HG02571 (cell line): Measurements from ENCODE around the gene CORO6.

Experiments
- ATAC-seq: cut with Tn5 transposase; IDR thresholded peaks from one replicate; pipeline ENCODE4 v1.9.1; 2021; ENCODE audit warnings: mild to moderate bottlenecking, moderate library complexity; ENCODE audit not compliant: unreplicated experiment

Gene CORO6

DNA sequence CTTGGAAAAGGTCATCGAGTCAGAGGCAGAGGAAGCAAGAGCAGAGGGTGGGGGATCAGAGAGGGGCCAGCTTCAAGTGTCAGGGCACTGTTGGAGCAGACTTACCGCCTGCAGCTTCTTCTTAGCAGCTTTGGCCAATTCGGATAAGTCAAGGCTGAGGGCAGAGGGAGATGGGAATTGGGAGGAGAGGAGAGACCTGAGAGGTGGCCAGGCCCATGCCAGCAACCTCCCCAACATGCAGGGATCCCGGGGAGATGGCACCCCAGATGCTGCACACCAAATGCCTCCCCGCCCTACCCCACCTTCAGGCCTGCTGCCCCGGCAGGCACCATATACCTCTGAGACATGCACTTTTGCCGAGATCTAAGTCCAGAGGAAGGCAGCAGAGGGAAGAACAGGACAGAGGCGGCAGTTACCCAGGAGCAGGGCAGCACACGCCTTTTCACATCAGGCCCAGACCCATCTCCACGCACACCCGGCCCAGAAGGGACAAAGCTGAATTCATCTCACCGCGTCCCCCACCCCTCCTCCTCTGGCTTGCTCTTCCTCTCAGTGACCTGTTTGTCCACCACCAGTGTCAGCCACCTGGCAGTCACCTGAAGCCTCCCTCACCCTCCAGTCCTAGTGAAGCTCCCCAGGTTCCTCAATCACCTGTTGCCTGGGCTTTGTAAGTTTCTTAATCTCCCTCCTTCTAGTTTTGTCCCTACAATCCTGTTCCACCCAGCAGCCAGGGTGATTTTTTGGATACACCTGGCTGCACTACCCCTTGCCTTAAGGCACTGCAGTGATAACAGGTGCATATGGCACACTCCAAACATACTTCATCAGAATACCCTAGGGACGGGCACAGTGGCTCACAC lies 43.9 kb downstream of the CORO6 start:
- no peak for ATAC-seq

DNA sequence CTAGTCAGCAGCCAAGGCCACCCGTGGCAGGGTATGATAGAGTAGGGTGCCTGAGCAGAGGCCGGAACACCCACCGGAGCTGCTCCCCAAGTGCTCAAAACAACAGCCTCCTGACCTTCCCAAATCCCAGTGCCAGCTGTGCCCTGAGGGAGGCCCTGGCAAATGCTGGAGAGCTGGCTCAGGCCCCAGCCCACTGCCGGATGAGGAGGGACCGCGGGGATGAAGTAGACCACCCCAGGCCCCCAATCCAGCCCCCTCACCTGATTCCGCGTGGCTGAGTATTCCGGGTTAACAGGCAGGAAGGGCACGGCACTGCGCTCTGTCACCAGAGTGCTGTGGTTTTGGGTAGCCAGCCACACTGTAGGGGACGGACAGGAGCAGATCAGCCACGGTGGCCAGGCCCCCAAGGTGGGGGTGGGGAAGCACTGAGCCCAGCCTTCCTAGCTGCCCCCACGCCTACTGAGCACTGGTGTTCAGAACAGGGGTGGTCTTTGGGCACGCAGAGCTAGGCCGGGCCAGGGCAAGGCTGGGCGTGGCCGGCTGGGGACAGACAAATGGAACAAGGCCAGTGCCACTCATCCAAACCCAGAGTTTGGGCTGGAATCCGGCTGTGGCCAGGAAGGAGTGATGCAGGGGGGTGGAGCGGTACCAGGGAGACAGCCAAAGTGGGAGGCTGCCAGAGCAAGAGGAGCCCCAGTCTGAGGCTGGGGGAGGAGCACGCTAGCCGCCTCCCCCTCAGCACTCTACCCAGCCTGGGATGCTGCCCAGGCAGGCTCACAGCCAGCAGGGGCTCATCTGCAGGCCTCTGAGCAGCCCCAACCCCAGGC lies 45.1 kb downstream of the CORO6 start:
- no peak for ATAC-seq

DNA sequence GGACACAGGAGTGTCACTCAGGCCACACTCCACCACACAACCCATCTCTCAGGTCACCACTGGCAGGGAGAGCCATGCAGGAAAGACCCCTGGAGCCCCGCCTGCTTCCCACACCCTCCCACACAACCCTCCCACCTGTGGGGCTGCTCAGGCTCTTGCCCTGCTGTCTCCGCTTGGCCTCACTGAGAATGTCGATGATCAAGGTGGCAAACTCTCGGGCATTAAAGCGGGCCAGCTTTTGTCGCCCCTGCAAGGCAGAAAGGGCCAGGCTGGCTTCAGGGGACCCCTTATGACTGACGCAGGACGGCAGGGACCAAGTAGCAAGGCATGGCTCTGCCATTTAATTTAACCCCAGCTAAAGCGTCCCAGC lies 45.7 kb downstream of the CORO6 start:
- no peak for ATAC-seq

- ATAC-seq = no peak
Observed at GRCh38 chr17:29576214-29577000, 46.3 kb downstream of the CORO6 start.

GRCh38 chr17:29575511-29576213 lies 47.0 kb downstream of the CORO6 start:
- ATAC-seq = no peak

DNA sequence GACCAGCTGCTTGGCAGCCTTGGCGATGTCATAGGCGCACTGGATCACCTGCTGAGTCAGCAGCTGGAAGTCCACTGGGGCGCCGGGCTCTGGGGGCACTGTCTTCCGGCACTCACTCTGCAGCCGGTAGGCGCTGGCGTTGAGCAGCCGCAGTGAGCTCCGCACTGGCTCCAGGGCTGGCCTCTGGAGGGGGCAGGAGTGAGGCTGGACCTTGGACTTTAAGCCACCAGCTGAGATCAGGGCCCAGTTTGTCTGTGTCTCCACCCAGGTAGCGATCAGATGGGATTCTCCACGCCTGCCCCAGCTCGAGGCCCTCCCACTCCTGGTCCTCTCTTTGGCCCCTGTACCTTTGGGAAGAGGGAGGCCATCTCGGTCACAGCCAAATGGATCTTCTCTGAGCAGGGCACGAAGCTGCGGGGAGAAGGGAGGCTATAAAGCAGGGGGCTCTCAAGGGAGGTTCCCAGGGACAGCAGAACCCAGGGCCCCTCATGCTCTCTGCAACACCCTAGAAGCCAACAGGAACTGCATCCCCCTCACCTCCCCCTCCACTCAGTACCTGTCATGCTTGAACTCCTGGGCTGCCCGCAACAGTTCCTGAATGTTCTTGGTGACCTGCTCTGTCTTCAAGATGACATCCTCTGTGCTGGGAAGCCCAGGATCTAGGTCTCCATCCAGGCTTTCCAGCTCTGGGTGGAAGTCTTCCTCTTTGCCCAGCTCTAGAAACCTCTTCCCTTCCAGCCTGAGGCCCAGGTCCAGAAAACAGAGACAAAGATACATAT lies 47.8 kb downstream of the CORO6 start:
- ATAC-seq = no peak

DNA sequence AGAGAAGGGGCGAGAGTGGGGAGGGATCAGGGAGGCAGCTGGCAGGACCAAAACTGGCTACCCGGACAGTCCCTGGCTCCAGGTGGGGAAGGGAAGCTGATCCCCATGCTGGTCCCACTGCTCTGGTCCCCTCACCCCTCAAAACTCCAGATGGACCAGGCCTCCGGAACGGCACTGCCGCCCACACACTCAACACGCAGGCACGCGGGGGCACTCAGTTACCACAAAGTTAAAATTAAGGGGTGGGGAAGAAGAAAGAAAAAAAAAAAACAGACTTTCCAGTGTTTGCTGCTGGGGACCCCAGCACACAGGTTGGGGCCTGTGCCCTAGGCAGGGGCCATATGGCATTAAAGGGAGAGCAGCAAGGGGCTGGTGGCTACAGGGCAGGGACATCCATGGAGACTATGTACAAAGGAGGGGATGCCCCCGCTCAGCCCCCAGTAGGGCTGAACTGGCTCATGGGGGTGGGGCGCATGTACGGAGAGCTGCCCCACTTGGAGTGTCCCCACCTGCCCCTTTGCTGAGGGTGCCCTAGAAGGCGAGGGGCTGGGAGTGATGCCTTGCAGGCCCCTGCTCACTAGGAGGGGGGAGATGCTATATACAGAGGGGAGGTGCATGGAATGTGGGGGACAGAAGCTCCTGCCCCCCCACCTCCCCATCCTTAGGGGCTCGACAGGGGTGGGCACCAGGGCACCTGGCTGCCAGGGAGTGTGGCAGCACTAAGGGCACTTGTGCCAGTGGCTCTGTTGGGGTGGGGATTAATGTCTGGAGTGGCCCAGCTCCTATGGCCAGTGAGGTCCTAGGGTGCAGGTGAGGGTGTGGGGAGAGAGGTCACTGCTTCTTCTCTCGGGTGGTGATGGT lies 48.6 kb downstream of the CORO6 start:
- ATAC-seq = no peak

GRCh38 chr17:29573558-29573869 lies 49.2 kb downstream of the CORO6 start:
- ATAC-seq = no peak

DNA sequence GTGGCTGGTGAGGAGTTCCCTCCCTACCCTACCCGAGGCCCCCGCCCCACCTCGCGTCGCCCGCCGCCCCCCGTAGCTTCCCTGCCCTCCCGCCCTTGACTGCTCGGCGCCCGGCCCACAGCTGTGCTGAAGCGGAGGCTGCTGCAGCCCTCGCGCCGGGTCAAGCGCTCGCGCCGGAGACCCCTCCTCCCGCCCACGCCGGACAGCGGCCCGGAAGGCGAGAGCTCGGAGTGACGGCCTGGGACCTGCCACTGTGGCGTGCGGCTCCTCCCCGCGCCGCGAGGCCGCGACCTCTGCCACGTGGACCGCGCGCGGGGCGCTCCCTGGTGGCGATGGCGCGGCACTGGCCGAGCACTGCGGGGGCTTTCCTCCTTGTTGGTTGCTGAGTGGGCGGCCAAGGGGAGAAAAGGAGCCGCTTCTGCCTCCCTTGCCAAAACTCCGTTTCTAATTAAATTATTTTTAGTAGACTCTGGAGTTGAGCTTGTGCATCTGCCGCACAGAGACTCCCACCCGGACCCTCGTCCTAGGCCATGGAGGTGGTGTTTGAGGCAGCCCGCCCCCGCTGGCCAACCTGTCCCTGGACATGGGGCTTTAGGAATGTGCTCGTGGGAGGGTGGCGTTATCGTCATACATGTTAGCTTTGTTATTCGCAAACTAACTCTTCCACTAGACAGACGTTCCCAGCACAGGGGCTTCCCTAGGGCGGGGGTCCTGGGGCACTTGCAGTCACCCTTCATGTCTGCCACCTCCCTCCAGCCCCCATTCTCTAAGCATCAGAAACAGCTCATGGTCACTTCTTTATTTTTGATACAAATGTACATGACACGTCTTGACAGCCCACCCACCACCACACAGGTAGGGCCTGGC lies 49.8 kb downstream of the CORO6 start:
- ATAC-seq = no peak

- ATAC-seq = no peak
Observed at GRCh38 chr17:29571883-29572681, 50.6 kb downstream of the CORO6 start.

DNA sequence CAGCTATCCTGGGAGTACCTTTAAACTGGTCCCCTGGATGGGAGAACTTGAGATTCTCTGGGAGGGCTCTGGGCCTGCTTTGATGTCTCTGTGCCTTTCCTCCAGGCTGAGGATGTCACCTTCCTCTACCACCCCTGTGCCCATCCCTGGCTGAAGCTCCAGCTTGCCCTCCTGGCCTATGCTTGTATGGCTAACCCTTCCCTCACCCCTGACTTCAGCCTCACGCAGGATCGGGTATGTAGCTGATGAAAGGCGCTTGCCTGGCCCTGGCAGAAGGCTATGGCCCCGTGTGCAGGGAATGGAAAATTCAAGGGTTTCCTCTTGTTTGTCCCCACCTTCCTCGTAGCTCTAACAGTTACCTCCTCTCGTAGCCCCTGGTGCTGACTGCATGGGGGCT lies 51.2 kb downstream of the CORO6 start:
- no peak for ATAC-seq

- no peak for ATAC-seq
Observed at GRCh38 chr17:29570521-29570920, 52.2 kb downstream of the CORO6 start.

- ATAC-seq = no peak
Observed at GRCh38 chr17:29569245-29569950, 53.3 kb downstream of the CORO6 start.

DNA sequence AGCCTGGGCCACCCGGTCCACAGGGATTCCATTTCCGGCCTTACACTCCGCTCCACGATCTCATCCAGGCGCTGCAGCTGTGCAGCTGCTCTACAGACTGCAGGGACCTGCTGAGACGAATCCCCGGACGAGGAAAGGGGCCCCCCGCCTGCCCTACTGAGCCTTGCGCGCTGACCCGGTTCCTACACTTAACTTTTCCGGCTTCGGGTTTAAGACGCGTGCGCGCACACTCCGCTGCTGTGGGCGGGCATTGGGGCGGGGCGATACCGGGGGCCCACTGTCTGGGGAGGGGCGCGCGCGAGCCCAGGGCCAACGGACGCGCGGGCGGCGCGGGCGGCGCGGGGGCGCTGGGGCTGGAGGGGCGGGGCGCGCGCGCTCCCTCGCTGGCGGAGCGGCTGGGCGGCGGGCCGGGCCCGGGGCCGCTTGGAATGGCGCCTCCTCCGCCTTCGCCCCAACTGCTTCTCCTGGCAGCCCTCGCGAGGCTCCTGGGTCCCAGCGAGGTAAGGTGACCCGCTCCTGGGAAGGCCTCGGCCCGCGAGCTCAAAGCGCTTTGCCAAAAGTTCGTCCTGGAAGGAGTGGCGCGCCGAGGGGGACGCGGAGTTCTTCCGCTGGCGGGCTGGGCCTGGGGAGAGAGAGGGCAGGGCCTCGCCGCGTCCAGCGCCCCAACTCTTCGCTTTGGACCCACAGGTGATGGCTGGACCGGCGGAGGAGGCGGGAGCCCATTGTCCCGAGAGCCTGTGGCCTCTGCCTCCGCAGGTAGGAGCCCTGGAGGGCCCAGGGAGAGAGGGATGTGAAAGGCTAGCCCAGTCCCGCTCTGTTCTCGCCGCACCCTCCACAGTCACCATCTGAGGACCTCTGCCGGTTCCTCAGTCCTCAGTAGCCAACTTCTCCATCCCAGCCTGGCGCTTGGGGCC lies 54.1 kb downstream of the CORO6 start, which contains the start of gene TP53I13:
TSS of gene TP53I13 (plus strand) at position 371 of the 914 bp plus-strand sequence. CDS start at position 429, 58 bp downstream.
- ATAC-seq = no peak

DNA sequence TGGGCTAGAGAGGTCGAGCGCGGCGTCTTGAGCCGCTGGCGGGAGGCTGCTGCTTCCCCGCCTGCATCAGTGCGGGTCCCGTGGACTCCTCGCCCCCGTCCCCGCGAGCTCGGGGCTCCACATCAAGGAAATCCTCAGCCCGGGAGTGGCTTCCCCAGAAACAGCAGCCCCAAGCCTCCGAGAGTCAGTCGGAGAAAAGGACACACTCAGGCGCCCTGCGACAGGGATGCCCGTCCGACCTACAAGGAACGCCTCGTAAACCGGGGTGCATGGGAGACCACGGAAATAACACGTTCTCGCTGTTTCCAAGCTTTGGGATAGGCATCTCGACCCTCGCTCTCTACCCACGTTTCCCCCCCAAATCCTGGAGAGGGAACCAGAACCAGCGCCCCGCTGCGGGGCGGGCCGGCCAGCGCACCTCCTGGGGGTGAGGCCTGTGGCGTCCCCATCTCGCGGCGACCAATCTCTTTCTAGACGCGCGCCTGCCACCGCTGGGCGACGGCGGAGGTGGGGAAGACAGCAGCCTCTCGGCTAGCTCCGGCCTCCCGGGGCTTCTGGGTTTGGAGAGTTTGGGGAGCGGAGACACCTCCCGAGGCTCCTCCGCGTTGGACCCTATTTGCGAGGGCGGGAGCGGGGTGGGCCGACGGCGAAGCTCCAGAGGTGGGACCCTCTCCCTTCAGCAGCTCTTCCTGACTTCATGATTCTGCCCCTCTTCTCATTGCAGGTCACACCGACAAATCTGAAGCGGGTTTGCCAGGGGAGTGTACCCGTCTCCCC lies 55.0 kb downstream of the CORO6 start:
- no peak for ATAC-seq
